Activated CD4-positive, alpha-beta T cell treated with anti-CD3 and anti-CD28 coated beads, Interleukin-2, Interleukin-4, amounts not matched to agents 100 ng/mL and 50 ng/mL, durations not matched to agents 16 hours and 8 hours (primary cell): ENCODE results near the gene UGT2B17.
"Not testable (repeated sequence)": the region's sequence is repeated elsewhere in the genome, so short reads cannot be mapped to it uniquely, and the experiment has no call there.

Source experiments
- DNase-seq: peaks from one replicate; pipeline ENCODE4 v3.0.0-alpha.2; 2020; ENCODE audit warnings: low spot score

UGT2B17 gene

DNA sequence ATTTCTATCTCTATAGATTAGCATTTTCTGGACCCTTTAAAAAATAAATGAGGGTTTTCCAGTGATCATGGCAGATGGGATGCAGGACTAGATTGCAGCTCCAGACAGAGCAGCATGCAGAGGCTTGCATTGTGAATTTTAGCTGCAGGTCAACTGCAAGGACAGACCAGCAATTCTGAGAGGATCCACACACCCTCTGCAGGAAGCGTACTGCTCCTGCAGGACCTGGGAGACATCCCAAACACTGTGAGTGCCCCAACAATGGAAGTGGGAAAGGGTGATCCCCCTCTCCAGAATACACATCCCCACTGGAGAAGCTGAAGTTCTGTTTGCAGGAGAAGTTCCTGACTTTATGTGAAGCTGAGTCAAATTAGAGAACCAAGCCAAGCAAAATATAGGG lies 7.1 kb downstream of the UGT2B17 start:
- not testable (repeated sequence) for DNase-seq

GRCh38 chr4:68568535-68568934 lies 7.6 kb downstream of the UGT2B17 start:
- not testable (repeated sequence) for DNase-seq

- DNase-seq: not testable (repeated sequence)
Measured at GRCh38 chr4:68566364-68566763, 9.8 kb downstream of the UGT2B17 start.

- DNase-seq: not testable (repeated sequence)
Measured at GRCh38 chr4:68565082-68565481, 11.0 kb downstream of the UGT2B17 start.

DNA sequence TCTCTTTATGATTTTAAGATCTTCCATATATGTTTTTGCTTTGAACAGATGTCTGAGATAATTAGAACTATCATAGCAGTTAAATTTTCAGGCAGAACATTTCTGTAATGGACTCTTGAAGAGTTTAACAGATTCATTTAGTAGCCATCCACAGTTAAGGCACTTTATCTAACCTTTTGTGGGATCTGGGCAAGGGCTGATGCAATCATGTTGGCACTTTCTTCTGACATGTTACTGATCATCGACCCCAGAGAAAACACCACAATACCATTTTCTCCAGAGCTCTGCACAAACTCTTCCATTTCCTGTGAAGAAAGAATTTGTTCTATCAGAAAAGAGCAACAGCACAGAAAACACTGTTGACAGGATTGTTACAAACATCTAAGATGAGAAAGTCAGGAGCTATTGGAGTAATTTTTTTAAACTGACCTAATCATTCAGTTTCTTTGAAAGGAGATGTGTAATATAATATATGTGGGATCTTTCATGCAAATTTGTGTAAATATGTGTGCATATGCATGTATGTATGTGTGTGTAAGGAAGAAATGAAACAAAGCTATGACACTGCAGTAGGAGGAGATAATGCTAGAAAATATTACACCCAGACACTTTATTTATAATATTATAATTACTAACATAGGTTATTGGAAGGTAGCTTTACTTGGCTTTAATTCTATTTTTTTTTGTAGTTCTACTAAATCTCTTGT lies 15.6 kb downstream of the UGT2B17 start:
- DNase-seq: not testable (repeated sequence)

- not testable (repeated sequence) for DNase-seq
Measured at GRCh38 chr4:68553830-68554229, 22.3 kb downstream of the UGT2B17 start.

- not testable (repeated sequence) for DNase-seq
Measured at GRCh38 chr4:68552818-68553811, 23.0 kb downstream of the UGT2B17 start.

DNA sequence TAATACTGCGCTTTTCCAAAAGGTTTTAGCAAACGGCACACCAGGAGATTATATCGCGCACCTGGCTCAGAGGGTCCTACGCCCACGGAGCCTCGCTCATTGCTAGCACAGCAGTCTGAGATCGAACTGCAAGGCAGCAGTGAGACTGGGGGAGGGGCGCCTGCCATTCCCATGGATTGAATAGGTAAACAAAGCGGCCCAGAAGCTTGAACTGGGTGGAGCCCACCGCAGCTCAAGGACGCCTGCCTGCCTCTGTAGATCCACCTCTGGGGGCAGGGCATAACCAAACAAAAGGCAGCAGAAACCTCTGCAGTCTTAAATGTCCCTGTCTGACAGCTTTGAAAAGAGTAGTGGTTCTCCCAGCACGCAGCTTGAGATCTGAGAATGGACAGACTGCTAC lies 33.4 kb downstream of the UGT2B17 start:
- not testable (repeated sequence) for DNase-seq

GRCh38 chr4:68536375-68536774 lies 39.7 kb downstream of the UGT2B17 start:
- no peak for DNase-seq

GRCh38 chr4:68535974-68536373 lies 40.1 kb downstream of the UGT2B17 start:
- DNase-seq: no peak

- DNase-seq: not testable (repeated sequence)
Measured at GRCh38 chr4:68522232-68522631, 53.9 kb downstream of the UGT2B17 start.

DNA sequence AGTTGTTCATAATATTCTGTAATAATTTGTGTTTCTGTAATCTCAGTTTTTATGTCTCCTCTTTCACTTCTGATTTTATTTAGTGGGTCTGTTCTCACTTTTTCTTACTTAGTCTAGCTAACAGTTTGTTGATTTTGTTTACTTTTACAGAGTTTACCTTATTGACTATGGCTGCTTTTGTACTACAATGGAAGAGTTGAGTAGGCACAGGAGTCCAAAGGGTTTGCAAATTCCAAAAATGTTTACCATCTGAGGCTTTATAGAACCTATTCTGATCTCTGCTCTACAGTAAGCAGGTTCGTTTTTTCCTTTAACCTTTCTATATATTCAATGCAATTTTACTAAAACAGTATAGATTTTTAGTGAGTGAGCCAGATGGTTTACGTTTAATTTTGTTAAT lies 55.1 kb downstream of the UGT2B17 start:
- no peak for DNase-seq

DNA sequence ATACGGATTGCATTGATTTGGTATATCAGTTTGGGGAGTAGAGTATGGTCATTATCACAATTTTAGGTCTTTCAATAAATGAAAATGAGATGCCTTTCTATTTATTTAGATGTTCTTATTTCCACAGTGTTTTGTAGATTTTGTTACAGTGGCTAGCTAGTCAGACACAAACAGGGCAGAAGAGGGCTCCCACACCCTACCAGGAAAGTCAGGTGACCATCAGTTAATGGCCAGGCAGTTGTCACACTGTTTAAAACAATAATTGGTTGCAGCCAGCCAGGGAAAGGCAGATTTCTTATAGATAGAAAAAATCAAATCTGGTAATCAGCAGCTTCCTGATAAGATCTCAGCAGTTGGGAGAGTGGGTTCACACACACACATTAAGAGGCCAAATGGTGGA lies 57.2 kb downstream of the UGT2B17 start:
- no peak for DNase-seq

- DNase-seq: not testable (repeated sequence)
Measured at GRCh38 chr4:68505452-68505851, 70.7 kb downstream of the UGT2B17 start.

DNA sequence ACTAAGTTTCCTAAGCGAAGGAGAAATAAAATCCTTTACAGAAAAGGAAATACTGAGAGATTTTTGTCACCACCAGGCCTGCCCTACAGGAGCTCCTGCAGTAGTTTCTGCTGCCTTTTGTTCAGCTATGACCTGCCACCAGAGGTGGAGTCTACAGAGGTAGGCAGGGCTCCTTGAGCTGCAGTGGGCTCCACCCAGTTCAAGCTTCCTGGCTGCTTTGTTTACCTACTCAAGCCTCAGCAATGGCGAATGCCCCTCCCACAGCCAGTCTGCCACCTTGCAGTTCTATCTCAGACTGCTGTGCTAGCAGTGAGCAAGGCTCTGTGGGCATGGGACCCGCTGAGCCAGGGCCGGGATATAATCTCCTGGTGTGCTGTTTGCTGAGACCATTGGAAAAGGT lies 71.3 kb downstream of the UGT2B17 start:
- DNase-seq: not testable (repeated sequence)

- not testable (repeated sequence) for DNase-seq
Measured at GRCh38 chr4:68503462-68503861, 72.7 kb downstream of the UGT2B17 start.

DNA sequence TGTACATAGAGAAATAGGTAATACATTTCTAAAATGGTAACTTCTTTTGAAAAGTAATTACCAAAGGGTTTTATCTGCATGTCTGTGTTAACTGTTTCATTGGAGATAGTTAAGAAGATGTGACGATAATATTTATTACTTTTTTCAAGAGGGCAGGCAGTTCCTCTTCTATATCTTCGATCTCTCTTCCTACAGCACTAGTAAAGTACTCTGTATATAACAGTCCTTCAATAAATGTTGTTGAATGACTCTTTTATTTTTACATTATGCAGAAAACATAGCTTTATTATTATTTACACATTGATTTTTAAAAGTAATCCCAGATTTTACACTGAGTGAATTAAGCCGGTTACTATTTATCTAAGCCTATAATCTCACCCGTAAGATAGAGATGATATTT lies 77.1 kb downstream of the UGT2B17 start:
- DNase-seq: no peak

GRCh38 chr4:68498413-68499007 lies 77.6 kb downstream of the UGT2B17 start:
- peak; percentile 59 for DNase-seq

GRCh38 chr4:68494688-68495087 lies 81.4 kb downstream of the UGT2B17 start:
- no peak for DNase-seq

DNA sequence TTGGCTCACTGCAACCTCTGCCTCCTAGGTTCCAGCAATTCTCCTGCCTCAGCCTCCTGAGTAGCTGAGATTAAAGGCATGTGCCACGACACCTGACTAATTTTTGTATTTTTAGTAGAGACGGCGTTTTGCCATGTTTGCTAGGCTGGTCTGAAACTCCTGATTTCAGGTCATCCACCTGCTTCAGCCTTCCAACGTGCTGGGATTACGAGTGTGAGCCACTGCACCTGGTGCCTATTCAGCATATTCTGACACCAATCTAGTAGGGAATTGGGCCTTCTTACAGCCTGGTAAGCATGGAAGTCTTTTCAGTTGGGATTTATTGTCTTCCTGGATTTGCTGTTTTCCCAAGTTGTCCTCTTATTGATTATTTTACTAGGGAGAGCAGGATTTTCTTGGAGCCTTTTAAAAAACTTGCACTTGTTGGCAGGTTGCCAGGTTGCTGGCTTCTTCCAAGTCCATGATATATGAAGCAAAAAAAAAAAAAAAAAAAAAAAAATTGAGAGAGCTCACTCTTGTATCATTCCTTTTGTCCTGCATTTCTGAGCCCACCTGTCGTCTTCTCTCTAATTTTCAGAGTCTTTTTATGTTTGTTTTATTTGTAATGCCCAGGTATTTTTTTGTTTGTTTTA lies 85.2 kb downstream of the UGT2B17 start:
- no peak for DNase-seq

DNA sequence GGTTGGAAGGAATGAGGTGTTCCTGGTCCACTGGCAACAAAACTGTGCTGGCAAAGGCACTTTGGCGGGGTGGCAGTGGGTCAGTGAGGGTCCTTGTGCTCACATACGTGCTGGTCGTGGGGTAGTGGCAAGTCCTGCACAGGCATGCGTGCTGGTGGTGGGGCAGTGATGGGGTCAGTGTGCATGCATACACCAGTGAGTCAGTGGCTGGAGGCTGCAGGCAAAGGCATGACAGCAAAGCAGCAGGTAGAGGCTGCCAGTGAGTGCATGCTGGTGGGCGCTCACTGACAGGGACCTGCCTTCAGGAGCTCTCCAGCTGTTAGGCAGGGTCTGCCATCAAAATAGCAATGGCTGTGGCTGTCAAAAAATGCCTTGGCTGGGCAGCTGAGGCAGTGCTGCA lies 86.8 kb downstream of the UGT2B17 start:
- no peak for DNase-seq
